Left ventricle myocardium inferior (tissue), 1 donor: ENCODE measurements around the gene ECSCR. TPM values are rescaled to one million over a fixed set of nuclear protein-coding genes. Genes with fewer than 3 reads are reported as not detected.

Source experiments
- DNase-seq: peaks from one replicate; pipeline ENCODE4 v3.0.0-alpha.2; 2020
- H3K27ac ChIP-seq: fragments of 200-600 bp; replicated peaks from 2 replicates; pipeline ENCODE4 v1.8.0; 2021
- H3K27me3 ChIP-seq: fragments of 200-600 bp; 2 replicates; pipeline ENCODE4 v1.8.0; 2021; ENCODE audit warnings: low read depth
- H3K36me3 ChIP-seq: fragments of 200-600 bp; 2 replicates; pipeline ENCODE4 v1.8.0; 2021
- H3K4me1 ChIP-seq: fragments of 200-600 bp; 2 replicates; pipeline ENCODE4 v1.8.0; 2021
- H3K4me3 ChIP-seq: fragments of 200-600 bp; 2 replicates; pipeline ENCODE4 v1.8.0; 2021; ENCODE audit warnings: mild to moderate bottlenecking, moderate library complexity
- H3K9me3 ChIP-seq: fragments of 200-600 bp; replicated peaks from 2 replicates; pipeline ENCODE4 v1.8.0; 2021
- CTCF ChIP-seq: fragments of 200-600 bp; IDR thresholded peaks from 2 replicates; pipeline ENCODE4 v1.8.0; 2021; ENCODE audit warnings: antibody characterized with exemption, mild to moderate bottlenecking, borderline replicate concordance
- intact Hi-C: fragments of 100-400 bp; cut with micrococcal nuclease; formaldehyde crosslinking; loops from one replicate; pipeline ENCODE4 v1.11.0; 2022
- total RNA-seq: library from RNA; stranded (reverse); fragmentation: NEBNext Ultra II Directional; extraction: Animal tissue kit (Norgen Biotek cat#: 25700); gene quantifications from one replicate; pipeline ENCODE4 v1.2.1, GENCODE V29; 2021
- donor health status: DM: no; HTN: yes; CAD: no; lungs with severe emphysema.

The ECSCR gene
- total RNA-seq, 1 donor from 2014 or later = 20.9 TPM

- intact Hi-C loops = no loop called here
- DNase-seq = no peak
- H3K27ac ChIP-seq = no peak overlapping the region
Observed at GRCh38 chr5:139401546-139401945, 61.0 kb downstream of the ECSCR start.

GRCh38 chr5:139399501-139400121, 62.9 kb downstream of the ECSCR start:
- DNase-seq = no peak
- Histone ChIP-seq H3K4me1 (peaks cover 52% of the 10 kb centered on the region), H3K27me3 (no peaks in the 10 kb centered on the region), H3K36me3 (peaks cover 5% of the 10 kb centered on the region), H3K9me3 (no peaks in the 10 kb centered on the region), H3K4me3 (no peak overlapping the region), H3K27ac (no peak overlapping the region)
- TF ChIP-seq CTCF = no peak
- intact Hi-C loops = no loop called here

More at GRCh38 chr5:139401546-139401945, 61.0 kb downstream of the ECSCR start:
- H3K4me1 ChIP-seq = peaks cover 36% of the 10 kb centered on the region
- H3K9me3 ChIP-seq = no peaks in the 10 kb centered on the region
- TF ChIP-seq CTCF = no peak
- no peaks in the 10 kb centered on the region for H3K27me3 ChIP-seq
- H3K4me3 ChIP-seq = no peak overlapping the region
- peaks cover 5% of the 10 kb centered on the region for H3K36me3 ChIP-seq

Other genes with a start within 250 kb of the ECSCR start
- 121 TPM for gene MATR3, start 169.0 kb downstream of the ECSCR start, total RNA-seq
- 148 TPM for gene PAIP2, start 120.9 kb downstream of the ECSCR start, total RNA-seq
- not detected for gene SLC23A1, start 79.4 kb downstream of the ECSCR start, total RNA-seq
- gene MZB1, start 72.8 kb downstream of the ECSCR start, total RNA-seq = 0.58 TPM
- 46.3 TPM for gene PROB1, start 67.6 kb downstream of the ECSCR start, total RNA-seq
- gene SPATA24, start 58.7 kb downstream of the ECSCR start, total RNA-seq = 15.7 TPM
- gene DNAJC18, start 23.2 kb downstream of the ECSCR start, total RNA-seq = 14.3 TPM
- gene SMIM33, start 8.3 kb upstream of the ECSCR start, total RNA-seq = not detected
- 55.3 TPM for gene STING1, start 20.0 kb upstream of the ECSCR start, total RNA-seq
- gene UBE2D2, start 98.6 kb upstream of the ECSCR start, total RNA-seq = 110 TPM
- 56.9 TPM for gene CXXC5, start 185.6 kb upstream of the ECSCR start, total RNA-seq